ENCODE data around the gene EPS8L1.

DNA sequence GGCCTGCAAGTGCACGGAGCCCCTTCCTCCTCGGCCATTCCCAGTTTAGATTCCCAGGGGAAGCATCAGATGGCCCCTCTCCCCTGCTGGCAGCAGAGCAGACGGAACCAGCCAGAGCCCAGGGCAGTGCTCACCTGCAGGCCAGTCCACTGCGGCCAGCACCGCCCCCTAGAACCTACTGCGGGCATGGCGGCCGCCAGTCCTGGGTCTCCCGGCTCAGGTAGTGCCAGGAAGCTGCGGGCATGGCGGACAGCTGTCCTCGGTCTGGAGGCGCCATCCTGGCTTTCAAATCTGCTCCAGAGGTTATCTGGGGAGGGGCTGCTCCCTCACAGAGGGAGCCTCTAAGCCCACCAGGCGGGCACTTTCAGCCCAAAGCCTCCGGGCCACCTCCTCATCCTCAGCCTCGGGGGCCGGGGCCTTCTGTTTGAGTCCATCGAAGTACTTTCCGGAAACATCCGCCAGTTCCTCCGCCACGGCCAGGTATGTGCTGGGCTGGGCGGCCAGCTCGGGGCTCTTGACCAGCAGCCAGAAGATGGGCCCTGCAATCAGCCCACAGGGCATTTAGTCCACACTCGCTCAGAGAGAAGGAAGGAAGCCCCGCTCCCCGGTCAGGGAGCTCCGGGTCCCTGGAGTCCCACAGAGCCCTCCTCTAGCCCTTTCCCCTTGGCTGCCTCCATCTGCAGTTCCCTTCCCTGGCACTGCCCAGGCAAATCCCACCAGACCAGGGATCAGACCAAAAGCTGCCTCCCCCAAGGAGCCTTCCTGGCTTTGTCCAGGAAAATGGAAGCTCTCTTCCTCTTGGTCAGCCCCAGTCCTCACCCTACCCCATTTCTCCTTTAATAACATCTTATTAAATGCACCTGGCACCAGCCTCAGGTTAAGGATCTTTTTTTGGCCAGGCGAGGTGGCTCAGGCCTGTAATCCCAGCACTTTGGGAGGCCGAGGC is 30.6 kb upstream of the EPS8L1 start:
- TF ChIP-seq, protein P1, sequence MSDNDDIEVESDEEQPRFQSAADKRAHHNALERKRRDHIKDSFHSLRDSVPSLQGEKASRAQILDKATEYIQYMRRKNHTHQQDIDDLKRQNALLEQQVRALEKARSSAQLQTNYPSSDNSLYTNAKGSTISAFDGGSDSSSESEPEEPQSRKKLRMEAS (IDR thresholded peaks at IDR 0.05): no peak
- TF ChIP-seq, protein P2, sequence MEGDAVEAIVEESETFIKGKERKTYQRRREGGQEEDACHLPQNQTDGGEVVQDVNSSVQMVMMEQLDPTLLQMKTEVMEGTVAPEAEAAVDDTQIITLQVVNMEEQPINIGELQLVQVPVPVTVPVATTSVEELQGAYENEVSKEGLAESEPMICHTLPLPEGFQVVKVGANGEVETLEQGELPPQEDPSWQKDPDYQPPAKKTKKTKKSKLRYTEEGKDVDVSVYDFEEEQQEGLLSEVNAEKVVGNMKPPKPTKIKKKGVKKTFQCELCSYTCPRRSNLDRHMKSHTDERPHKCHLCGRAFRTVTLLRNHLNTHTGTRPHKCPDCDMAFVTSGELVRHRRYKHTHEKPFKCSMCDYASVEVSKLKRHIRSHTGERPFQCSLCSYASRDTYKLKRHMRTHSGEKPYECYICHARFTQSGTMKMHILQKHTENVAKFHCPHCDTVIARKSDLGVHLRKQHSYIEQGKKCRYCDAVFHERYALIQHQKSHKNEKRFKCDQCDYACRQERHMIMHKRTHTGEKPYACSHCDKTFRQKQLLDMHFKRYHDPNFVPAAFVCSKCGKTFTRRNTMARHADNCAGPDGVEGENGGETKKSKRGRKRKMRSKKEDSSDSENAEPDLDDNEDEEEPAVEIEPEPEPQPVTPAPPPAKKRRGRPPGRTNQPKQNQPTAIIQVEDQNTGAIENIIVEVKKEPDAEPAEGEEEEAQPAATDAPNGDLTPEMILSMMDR (IDR thresholded peaks at IDR 0.05 in 2 of 3, conservative IDR thresholded peaks at IDR 0.05 in 1 of 3; ENCODE audit: borderline replicate concordance in 1 of 3, insufficient read depth in 1 of 3, low read depth in 2 of 3, low read length in 2 of 3): no peak; a peak in 1 of 6 replicates
- TF ChIP-seq POLR2AphosphoS5 (IDR thresholded peaks at IDR 0.05; ENCODE audit: low read depth, low read length) (no peak), EZH2 (IDR thresholded peaks at IDR 0.05) (no peak), POLR2A (IDR thresholded peaks at IDR 0.05; ENCODE audit: borderline replicate concordance, extremely low read depth, insufficient read depth, insufficient read length) (no peak), CEBPB (IDR thresholded peaks at IDR 0.05; ENCODE audit: low read depth) (no peak), SP1 (IDR thresholded peaks at IDR 0.05; ENCODE audit: low read depth) (no peak), CBX3 (IDR thresholded peaks at IDR 0.05; ENCODE audit: low read depth) (no peak), JUND (IDR thresholded peaks at IDR 0.05) (no peak), EGR1 (IDR thresholded peaks at IDR 0.05; ENCODE audit: low read depth) (no peak), RAD21 (IDR thresholded peaks at IDR 0.05; ENCODE audit: low read depth) (no peak), ZFX (IDR thresholded peaks at IDR 0.05) (no peak)
- TF ChIP-seq, protein P3, sequence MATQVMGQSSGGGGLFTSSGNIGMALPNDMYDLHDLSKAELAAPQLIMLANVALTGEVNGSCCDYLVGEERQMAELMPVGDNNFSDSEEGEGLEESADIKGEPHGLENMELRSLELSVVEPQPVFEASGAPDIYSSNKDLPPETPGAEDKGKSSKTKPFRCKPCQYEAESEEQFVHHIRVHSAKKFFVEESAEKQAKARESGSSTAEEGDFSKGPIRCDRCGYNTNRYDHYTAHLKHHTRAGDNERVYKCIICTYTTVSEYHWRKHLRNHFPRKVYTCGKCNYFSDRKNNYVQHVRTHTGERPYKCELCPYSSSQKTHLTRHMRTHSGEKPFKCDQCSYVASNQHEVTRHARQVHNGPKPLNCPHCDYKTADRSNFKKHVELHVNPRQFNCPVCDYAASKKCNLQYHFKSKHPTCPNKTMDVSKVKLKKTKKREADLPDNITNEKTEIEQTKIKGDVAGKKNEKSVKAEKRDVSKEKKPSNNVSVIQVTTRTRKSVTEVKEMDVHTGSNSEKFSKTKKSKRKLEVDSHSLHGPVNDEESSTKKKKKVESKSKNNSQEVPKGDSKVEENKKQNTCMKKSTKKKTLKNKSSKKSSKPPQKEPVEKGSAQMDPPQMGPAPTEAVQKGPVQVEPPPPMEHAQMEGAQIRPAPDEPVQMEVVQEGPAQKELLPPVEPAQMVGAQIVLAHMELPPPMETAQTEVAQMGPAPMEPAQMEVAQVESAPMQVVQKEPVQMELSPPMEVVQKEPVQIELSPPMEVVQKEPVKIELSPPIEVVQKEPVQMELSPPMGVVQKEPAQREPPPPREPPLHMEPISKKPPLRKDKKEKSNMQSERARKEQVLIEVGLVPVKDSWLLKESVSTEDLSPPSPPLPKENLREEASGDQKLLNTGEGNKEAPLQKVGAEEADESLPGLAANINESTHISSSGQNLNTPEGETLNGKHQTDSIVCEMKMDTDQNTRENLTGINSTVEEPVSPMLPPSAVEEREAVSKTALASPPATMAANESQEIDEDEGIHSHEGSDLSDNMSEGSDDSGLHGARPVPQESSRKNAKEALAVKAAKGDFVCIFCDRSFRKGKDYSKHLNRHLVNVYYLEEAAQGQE (IDR thresholded peaks at IDR 0.05; ENCODE audit: low read depth): no peak

Data from HCT116 (cell line).